ENCODE measurements around the gene EVC.

DNA sequence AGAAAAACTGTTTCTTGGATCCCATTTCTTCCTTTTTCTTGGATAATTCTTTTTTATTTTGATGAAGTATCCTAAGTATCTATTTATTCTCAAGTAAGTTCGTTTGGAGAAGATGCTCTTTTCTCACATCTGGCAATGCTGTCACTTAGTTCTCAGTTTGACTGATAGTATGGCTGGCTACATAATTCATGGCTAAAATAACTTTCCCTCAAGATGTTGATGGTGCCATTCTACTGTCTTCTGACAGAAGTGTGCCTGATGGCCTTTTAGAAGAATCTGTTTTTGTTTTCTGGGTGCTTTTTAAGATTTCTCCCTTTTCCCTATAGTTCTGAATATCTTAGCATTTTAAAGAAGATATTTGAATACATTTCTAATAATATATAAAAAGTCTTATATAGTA is 44.3 kb upstream of the EVC start:
- TF ChIP-seq, protein P1, sequence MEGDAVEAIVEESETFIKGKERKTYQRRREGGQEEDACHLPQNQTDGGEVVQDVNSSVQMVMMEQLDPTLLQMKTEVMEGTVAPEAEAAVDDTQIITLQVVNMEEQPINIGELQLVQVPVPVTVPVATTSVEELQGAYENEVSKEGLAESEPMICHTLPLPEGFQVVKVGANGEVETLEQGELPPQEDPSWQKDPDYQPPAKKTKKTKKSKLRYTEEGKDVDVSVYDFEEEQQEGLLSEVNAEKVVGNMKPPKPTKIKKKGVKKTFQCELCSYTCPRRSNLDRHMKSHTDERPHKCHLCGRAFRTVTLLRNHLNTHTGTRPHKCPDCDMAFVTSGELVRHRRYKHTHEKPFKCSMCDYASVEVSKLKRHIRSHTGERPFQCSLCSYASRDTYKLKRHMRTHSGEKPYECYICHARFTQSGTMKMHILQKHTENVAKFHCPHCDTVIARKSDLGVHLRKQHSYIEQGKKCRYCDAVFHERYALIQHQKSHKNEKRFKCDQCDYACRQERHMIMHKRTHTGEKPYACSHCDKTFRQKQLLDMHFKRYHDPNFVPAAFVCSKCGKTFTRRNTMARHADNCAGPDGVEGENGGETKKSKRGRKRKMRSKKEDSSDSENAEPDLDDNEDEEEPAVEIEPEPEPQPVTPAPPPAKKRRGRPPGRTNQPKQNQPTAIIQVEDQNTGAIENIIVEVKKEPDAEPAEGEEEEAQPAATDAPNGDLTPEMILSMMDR (IDR thresholded peaks at IDR 0.05), result no peak
- TF ChIP-seq POLR2A (IDR thresholded peaks at IDR 0.05), result no peak

Data from lower leg skin (tissue), 3 donors.